HL-60 (cell line): ENCODE results near the gene LAMA1.

Experiments used
- CTCF ChIP-seq: IDR thresholded peaks from one replicate; pipeline ENCODE4 v1.5.1; 2011; ENCODE audit warnings: low read length, control low read depth, inconsistent platforms; ENCODE audit not compliant: insufficient read depth
- GABPA ChIP-seq: IDR thresholded peaks from 2 replicates; pipeline ENCODE4 v1.6.1; 2012; ENCODE audit warnings: low read depth

- TF ChIP-seq CTCF (no peak), GABPA (no peak)
These were observed 167.0 kb downstream of the LAMA1 start for GRCh38 chr18:6950641-6951040.
